Epidermal melanocyte (primary cell): Measurements from ENCODE around the gene ASB1.
A peak's percentile ranks its signal among the peaks of the same experiment; 100 is the strongest.
"Not testable (repeated sequence)": the region's sequence is repeated elsewhere in the genome, so short reads cannot be mapped to it uniquely, and the experiment has no call there.

Experiments
- DNase-seq: peaks from one replicate; pipeline ENCODE4 v3.0.0; 2011; ENCODE audit warnings: low spot score; ENCODE audit not compliant: insufficient read length

Gene ASB1

GRCh38 chr2:238442257-238442656 lies 15.5 kb downstream of the ASB1 start:
- DNase-seq = not testable (repeated sequence)

GRCh38 chr2:238444242-238444641 lies 17.5 kb downstream of the ASB1 start:
- no peak for DNase-seq

GRCh38 chr2:238445409-238446190 lies 18.9 kb downstream of the ASB1 start:
- no peak for DNase-seq

GRCh38 chr2:238446371-238446770 lies 19.6 kb downstream of the ASB1 start:
- DNase-seq = no peak

- no peak for DNase-seq
Measured at GRCh38 chr2:238448031-238448955, 21.6 kb downstream of the ASB1 start.

GRCh38 chr2:238449241-238449640 lies 22.5 kb downstream of the ASB1 start:
- no peak for DNase-seq

GRCh38 chr2:238449909-238450417 lies 23.2 kb downstream of the ASB1 start:
- DNase-seq = no peak

- no peak for DNase-seq
Measured at GRCh38 chr2:238450440-238450861, 23.7 kb downstream of the ASB1 start.

GRCh38 chr2:238453842-238454241 lies 27.1 kb downstream of the ASB1 start:
- DNase-seq = no peak

GRCh38 chr2:238456449-238456848 lies 29.7 kb downstream of the ASB1 start:
- DNase-seq = no peak

GRCh38 chr2:238456970-238457926 lies 30.5 kb downstream of the ASB1 start:
- DNase-seq = no peak

GRCh38 chr2:238457927-238458324 lies 31.2 kb downstream of the ASB1 start:
- no peak for DNase-seq

- DNase-seq = no peak
Measured at GRCh38 chr2:238458651-238459050, 31.9 kb downstream of the ASB1 start.

- no peak for DNase-seq
Measured at GRCh38 chr2:238459081-238459629, 32.4 kb downstream of the ASB1 start.

GRCh38 chr2:238461051-238461450 lies 34.3 kb downstream of the ASB1 start:
- no peak for DNase-seq

GRCh38 chr2:238461491-238461890 lies 34.8 kb downstream of the ASB1 start:
- DNase-seq = no peak

GRCh38 chr2:238461916-238462315 lies 35.2 kb downstream of the ASB1 start:
- no peak for DNase-seq

- DNase-seq = peak; percentile 39
Measured at GRCh38 chr2:238462782-238463396, 36.2 kb downstream of the ASB1 start.

- no peak for DNase-seq
Measured at GRCh38 chr2:238464389-238464788, 37.7 kb downstream of the ASB1 start.
